OCI-LY1 (cell line): ENCODE data around the gene KANSL1.

Source experiments
- CTCF ChIP-seq: fragments of 200-600 bp; sonication (generic), shearing (Covaris generic); IDR thresholded peaks from 2 replicates; pipeline ENCODE4 v1.5.1; 2017; ENCODE audit warnings: mild to moderate bottlenecking, antibody characterized with exemption, low read length, moderate library complexity, mixed read lengths
- EZH2 ChIP-seq: fragments of 200-600 bp; sonication (generic), shearing (Covaris generic); IDR thresholded peaks from 2 replicates; pipeline ENCODE4 v1.8.0; 2017; ENCODE audit warnings: borderline replicate concordance, mixed run types, mild to moderate bottlenecking, antibody characterized with exemption, low read length, moderate library complexity, mixed read lengths

DNA sequence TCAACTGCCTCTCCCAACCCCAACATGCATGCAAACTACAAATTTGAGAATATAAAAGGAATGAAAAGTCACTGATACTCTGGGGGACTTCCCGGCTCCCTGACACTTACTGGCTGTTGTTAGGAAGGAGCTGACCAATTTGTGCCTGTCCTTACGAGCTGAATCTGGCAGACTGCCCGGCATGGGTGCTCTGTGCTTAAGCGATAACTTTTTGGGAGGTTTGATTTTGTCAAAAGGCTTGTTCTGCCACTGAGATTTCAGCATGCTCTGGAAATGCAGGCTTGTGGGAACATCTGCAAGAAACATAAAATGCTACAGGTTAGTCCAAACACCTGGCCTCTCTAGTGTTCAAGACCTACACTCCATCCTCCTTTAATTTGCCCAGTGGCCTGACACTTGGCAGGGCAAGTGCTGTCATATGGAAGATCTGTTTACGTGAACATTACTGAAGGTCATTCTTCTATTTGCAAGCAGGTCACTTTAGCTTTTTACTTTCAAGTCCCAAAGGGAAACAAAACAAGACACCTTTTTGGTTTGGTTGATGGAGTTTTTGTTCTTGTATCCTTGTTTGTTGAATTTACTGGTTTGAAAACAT is 153.5 kb downstream of the KANSL1 start:
- TF ChIP-seq EZH2 = no peak
- TF ChIP-seq CTCF = no peak
